A549 (cell line): ENCODE measurements around the gene TMEM87B. TPM values are rescaled to one million over a fixed set of nuclear protein-coding genes. Genes with fewer than 3 reads are reported as not detected.

Source experiments
- ATAC-seq, 2 experiments: fragments of 200-7000 bp in 1 of 2; fragments of >200 bp in 1 of 2; cut with Nextera tagmentation in 1 of 2; cut with Tn5 transposase in 1 of 2; 3 replicates each; pipeline versions ENCODE4 v1.8.0 to v1.9.1; 2018 to 2020; ENCODE audit warnings: mild to moderate bottlenecking in 1 of 2, moderate library complexity in 1 of 2
- CTCF ChIA-PET: fragments of 300-600 bp; sonication (Branson Sonifier 250); formaldehyde crosslinking; extraction: SDS; loops from one replicate; lab custom pipeline; 2021; ENCODE audit warnings: antibody characterized with exemption, inconsistent platforms; lab: Yijun Ruan, JAX
- POLR2A ChIA-PET: fragments of 350-600 bp; formaldehyde crosslinking; extraction: SDS; loops from one replicate; lab custom pipeline; 2021; ENCODE audit warnings: antibody characterized with exemption, inconsistent platforms; lab: Yijun Ruan, JAX
- DNase-seq, 2 experiments: peaks; one replicate each; pipeline versions ENCODE4 v3.0.0 to v3.0.0-alpha.2; 2011 to 2016; ENCODE audit warnings: low read depth in 1 of 2, low spot score in 1 of 2
- FAIRE-seq: peaks from 2 replicates; lab custom pipeline; 2011; peaks lifted over from hg19 to GRCh38; lab: Jason Lieb, UNC
- H3K27ac ChIP-seq, 2 experiments: fragments of >200 bp; sonication (Bioruptor Twin); formaldehyde crosslinking; 3 replicates each; pipeline ENCODE4 v1.5.1; 2016 to 2017
- H3K4me1 ChIP-seq: fragments of >200 bp; sonication (Bioruptor Twin); formaldehyde crosslinking; 3 replicates; pipeline ENCODE4 v1.6.1; 2016
- H3K4me2 ChIP-seq: fragments of >200 bp; sonication (Bioruptor Twin); formaldehyde crosslinking; 3 replicates; pipeline ENCODE4 v1.6.1; 2016
- H3K4me3 ChIP-seq: fragments of >200 bp; sonication (Bioruptor Twin); formaldehyde crosslinking; 3 replicates; pipeline ENCODE4 v1.5.1; 2016
- H3K9me3 ChIP-seq: fragments of >200 bp; sonication (Bioruptor Twin); formaldehyde crosslinking; 3 replicates; pipeline ENCODE4 v1.6.1; 2016
- ATOH8 ChIP-seq: fragments of 250-450 bp; sonication (Bioruptor Pico); IDR thresholded peaks from 2 replicates; pipeline ENCODE4 v1.5.0; 2020; ENCODE audit warnings: low read depth, mild to moderate bottlenecking, moderate library complexity
- BHLHE40 ChIP-seq: IDR thresholded peaks from 2 replicates; pipeline ENCODE4 v1.6.1; 2012; ENCODE audit warnings: low read depth, low read length, inconsistent platforms
- CBX2 ChIP-seq: fragments of 200-600 bp; sonication (generic); IDR thresholded peaks from 2 replicates; pipeline ENCODE4 v1.6.1; 2016; ENCODE audit warnings: low read depth, mild to moderate bottlenecking, borderline replicate concordance
- CEBPB ChIP-seq, 2 experiments: fragments of >200 bp in 1 of 2; sonication (Bioruptor Twin) in 1 of 2; formaldehyde crosslinking in 1 of 2; IDR thresholded peaks; 2 replicates each; pipeline ENCODE4 v1.6.1; 2012 to 2016
- EHF ChIP-seq: fragments of 250-450 bp; sonication (Bioruptor Pico); IDR thresholded peaks from 2 replicates; pipeline ENCODE4 v1.5.0; 2020; ENCODE audit warnings: mild to moderate bottlenecking
- EHMT2 ChIP-seq: fragments of 200-600 bp; sonication (generic); IDR thresholded peaks from 2 replicates; pipeline ENCODE4 v1.6.1; 2016; ENCODE audit warnings: antibody characterized with exemption, low read depth, mild to moderate bottlenecking, moderate library complexity
- FOSB ChIP-seq: fragments of 250-450 bp; sonication (Bioruptor Pico); IDR thresholded peaks from 2 replicates; pipeline ENCODE4 v1.5.0; 2020; ENCODE audit warnings: mild to moderate bottlenecking, moderate library complexity
- FOSL2 ChIP-seq, 2 experiments: fragments of 450-650 bp in 1 of 2; fragments of >200 bp in 1 of 2; sonication (Bioruptor Twin) in 1 of 2; formaldehyde crosslinking; IDR thresholded peaks; 2 replicates each; pipeline versions ENCODE4 v1.5.0 to v1.6.1; 2016 to 2020; ENCODE audit warnings: mild to moderate bottlenecking in 1 of 2, moderate library complexity in 1 of 2
- GATA3 ChIP-seq: IDR thresholded peaks from 2 replicates; pipeline ENCODE4 v1.6.1; 2012; ENCODE audit warnings: borderline replicate concordance
- JUNB ChIP-seq: fragments of >200 bp; sonication (Bioruptor Twin); formaldehyde crosslinking; IDR thresholded peaks from 2 replicates; pipeline ENCODE4 v1.6.1; 2016
- KDM5A ChIP-seq: fragments of 200-600 bp; sonication (generic); IDR thresholded peaks from 2 replicates; pipeline ENCODE4 v1.6.1; 2016; ENCODE audit warnings: antibody characterized with exemption, mild to moderate bottlenecking
- MAX ChIP-seq: IDR thresholded peaks from 2 replicates; pipeline ENCODE4 v1.6.1; 2012
- MAZ ChIP-seq: fragments of 150-350 bp; IDR thresholded peaks from 2 replicates; pipeline ENCODE4 v1.6.1; 2014; ENCODE audit warnings: antibody characterized with exemption, low read depth, low read length, borderline replicate concordance
- MYC ChIP-seq: IDR thresholded peaks from 2 replicates; pipeline ENCODE4 v1.6.1; 2012; ENCODE audit warnings: mild to moderate bottlenecking, inconsistent platforms, low read length, improper control_type of control experiment, borderline replicate concordance
- NFE2L2 ChIP-seq: fragments of 150-350 bp; conservative IDR thresholded peaks from 2 replicates; pipeline ENCODE4 v1.6.1; 2014; ENCODE audit warnings: low read length
- NPAS2 ChIP-seq: fragments of 250-450 bp; sonication (Bioruptor Pico); IDR thresholded peaks from 2 replicates; pipeline ENCODE4 v1.8.0; 2022; ENCODE audit warnings: mild to moderate bottlenecking, moderate library complexity, borderline replicate concordance
- NR3C1 ChIP-seq: fragments of >200 bp; sonication (Bioruptor Twin); formaldehyde crosslinking; IDR thresholded peaks from 3 replicates; pipeline ENCODE4 v1.6.1; 2017
- PBX3 ChIP-seq: IDR thresholded peaks from 2 replicates; pipeline ENCODE4 v1.6.1; 2012
- PHF8 ChIP-seq: fragments of 200-600 bp; sonication (generic); IDR thresholded peaks from 2 replicates; pipeline ENCODE4 v1.6.1; 2016; ENCODE audit warnings: low read depth, mild to moderate bottlenecking, antibody characterized with exemption, moderate library complexity, borderline replicate concordance
- POLR2A ChIP-seq: IDR thresholded peaks from 2 replicates; pipeline ENCODE4 v1.6.1; 2012; ENCODE audit warnings: mild to moderate bottlenecking, low read length
- POLR2AphosphoS2 ChIP-seq: conservative IDR thresholded peaks from 2 replicates; pipeline ENCODE4 v1.6.1; 2012; ENCODE audit warnings: low read length, improper control_type of control experiment, inconsistent platforms
- RCOR1 ChIP-seq: fragments of 150-350 bp; IDR thresholded peaks from 2 replicates; pipeline ENCODE4 v1.6.1; 2014; ENCODE audit warnings: antibody characterized with exemption, low read length, low read depth
- REST ChIP-seq: fragments of 200-600 bp; sonication (generic); IDR thresholded peaks from 2 replicates; pipeline ENCODE4 v1.6.1; 2016; ENCODE audit warnings: antibody characterized with exemption, mild to moderate bottlenecking, moderate library complexity
- SMC3 ChIP-seq: fragments of >200 bp; sonication (Bioruptor Twin); formaldehyde crosslinking; IDR thresholded peaks from 3 replicates; pipeline ENCODE4 v1.6.1; 2018; ENCODE audit warnings: inconsistent platforms
- TP53 ChIP-seq: fragments of 250-450 bp; sonication (Bioruptor Pico); IDR thresholded peaks from 2 replicates; pipeline ENCODE4 v1.5.0; 2021; ENCODE audit warnings: mild to moderate bottlenecking, moderate library complexity
- ZFP36 ChIP-seq: fragments of 450-650 bp; IDR thresholded peaks from 2 replicates; pipeline ENCODE4 v1.6.1; 2014; ENCODE audit warnings: borderline replicate concordance; ENCODE audit not compliant: partially characterized antibody
- WGBS: methylation state at CpG from one replicate; pipeline ENCODE4 v1.1.6; 2017; ENCODE audit errors: missing lambda C conversion rate; 5-methylcytosine and 5-hydroxymethylcytosine counted together
- polyA plus RNA-seq, 4 experiments: library from polyadenylated mRNA; depleted of rRNA in 3 of 4; stranded (reverse); fragments of >200 nt; fragmentation: RNase III in 1 of 4; extraction: RNeasy Plus Mini Kit Qiagen cat#74134 plus additional on column Dnase treatment in 1 of 4; gene quantifications; 2 replicates in 3 of 4; 3 replicates in 1 of 4; pipeline ENCODE4 v1.2.3, GENCODE V29; 2011 to 2017

The TMEM87B gene
- polyA plus RNA-seq, 2 of the 4 experiments (the other 2 are of a cell fraction) = 12.3 to 27.0 TPM

GRCh38 chr2:112161431-112162145, 106.5 kb downstream of the TMEM87B start:
- ChIA-PET POLR2A (no interaction called here), CTCF (interaction anchor here (1.0 kb wide), 1 partner anchor 34 kb away, joined by 3 read pairs; no protein-coding TSS in a partner anchor)
- no peak overlapping the region for H3K27ac ChIP-seq
- TF ChIP-seq ZFP36 (no peak), MAZ (no peak), CBX2 (no peak), ATOH8 (CRISPR knock-in tag) (no peak), MAX (no peak), TP53 (CRISPR knock-in tag) (no peak), KDM5A (no peak), POLR2A (no peak), JUNB (no peak), PHF8 (no peak), NPAS2 (CRISPR knock-in tag) (no peak), EHF (CRISPR knock-in tag) (no peak), MYC (no peak), NR3C1 (no peak), GATA3 (no peak), CEBPB (IDR thresholded peaks at IDR 0.05) (no peak), SMC3 (no peak)
- no peaks in the 10 kb centered on the region for H3K9me3 ChIP-seq
- H3K4me1 ChIP-seq = no peaks in the 10 kb centered on the region
- H3K4me3 ChIP-seq = no peak overlapping the region
- no peak for FAIRE-seq
- H3K4me2 ChIP-seq = no peak overlapping the region
- no peak for DNase-seq
- 71% methylated on average over 7 of the region's 9 CpGs for WGBS
- ATAC-seq = no peak

GRCh38 chr2:112162341-112162740, 107.3 kb downstream of the TMEM87B start:
- no peak overlapping the region for H3K4me2 ChIP-seq
- TF ChIP-seq BHLHE40 (no peak), PBX3 (no peak), NFE2L2 (no peak), MYC (no peak), NPAS2 (CRISPR knock-in tag) (no peak), PHF8 (no peak), FOSB (CRISPR knock-in tag) (no peak), TP53 (CRISPR knock-in tag) (no peak)
- no peak overlapping the region for H3K4me3 ChIP-seq
- no peaks in the 10 kb centered on the region for H3K9me3 ChIP-seq
- ChIA-PET CTCF (interaction anchor here (1.1 kb wide), 1 partner anchor 9 kb away, joined by 4 read pairs; no protein-coding TSS in a partner anchor), POLR2A (no interaction called here)
- no peak overlapping the region for H3K27ac ChIP-seq
- no peaks in the 10 kb centered on the region for H3K4me1 ChIP-seq
- no peak for FAIRE-seq
- 74% methylated on average over 6 of the region's 6 CpGs for WGBS
- no peak for DNase-seq
- ATAC-seq = no peak

- POLR2A ChIA-PET = no interaction called here
- Histone ChIP-seq H3K4me3 (no peak overlapping the region), H3K9me3 (no peaks in the 10 kb centered on the region)
- DNase-seq = no peak
- CTCF ChIA-PET = interaction anchor here (1.1 kb wide), 1 partner anchor 9 kb away, joined by 4 read pairs; no protein-coding TSS in a partner anchor
- WGBS = 91% methylated on average over 11 of the region's 11 CpGs
- FAIRE-seq = no peak
- no peak for TF ChIP-seq POLR2AphosphoS2
- TF ChIP-seq EHMT2 = no peak
- no peak for TF ChIP-seq REST
- TF ChIP-seq FOSL2 (IDR thresholded peaks at IDR 0.05) = no peak
- no peak for TF ChIP-seq FOSL2 (CRISPR knock-in tag; IDR thresholded peaks at IDR 0.05)
- TF ChIP-seq RCOR1 = no peak
- TF ChIP-seq, all 56 proteins: peak for 0
- H3K4me1 ChIP-seq = no peaks in the 10 kb centered on the region
- no peak overlapping the region for H3K4me2 ChIP-seq
- ATAC-seq = no peak
- no peak overlapping the region for H3K27ac ChIP-seq
These were observed 107.9 kb downstream of the TMEM87B start for GRCh38 chr2:112162956-112163355.
